H1 (cell line): ENCODE measurements around the gene SSC5D. TPM values are rescaled to one million over a fixed set of nuclear protein-coding genes. Genes with fewer than 3 reads are reported as not detected.

Experiments used
- CTCF ChIA-PET: fragments of 300-600 bp; sonication (Branson Sonifier 250); formaldehyde crosslinking; loops from one replicate; lab custom pipeline; 2021; ENCODE audit not compliant: partially characterized antibody; lab: Charles Lee
- POLR2A ChIA-PET: fragments of 300-600 bp; sonication (Branson Sonifier 250); formaldehyde crosslinking; loops from one replicate; lab custom pipeline; 2021; ENCODE audit warnings: inconsistent platforms; ENCODE audit not compliant: partially characterized antibody; lab: Charles Lee
- DNase-seq, 2 experiments: peaks; one replicate each; pipeline versions ENCODE4 v3.0.0 to v3.0.0-alpha.2; 2010 to 2022; ENCODE audit warnings: low spot score in 2 of 2, low read depth in 1 of 2, mixed read lengths in 1 of 2
- FAIRE-seq: peaks from 2 replicates; lab custom pipeline; 2011; peaks lifted over from hg19 to GRCh38; lab: Jason Lieb, UNC
- H2AFZ ChIP-seq: 2 replicates; pipeline ENCODE4 v1.8.1; 2012; ENCODE audit warnings: low read length, inconsistent platforms
- H2AK5ac ChIP-seq: 2 replicates; pipeline ENCODE4 v1.6.1; 2013; ENCODE audit warnings: low read depth, low read length
- H2BK120ac ChIP-seq: replicated peaks from 2 replicates; pipeline ENCODE3; 2013; ENCODE audit warnings: low read depth, low read length, inconsistent platforms
- H2BK12ac ChIP-seq: 2 replicates; pipeline ENCODE4 v1.6.1; 2013; ENCODE audit warnings: low read depth, low read length
- H2BK15ac ChIP-seq: 2 replicates; pipeline ENCODE4 v1.6.1; 2013; ENCODE audit warnings: low read length
- H2BK20ac ChIP-seq: 2 replicates; pipeline ENCODE4 v1.6.1; 2013; ENCODE audit warnings: low read length
- H2BK5ac ChIP-seq: 2 replicates; pipeline ENCODE4 v1.6.1; 2013; ENCODE audit warnings: low read depth, low read length
- H3K14ac ChIP-seq: 2 replicates; pipeline ENCODE4 v1.6.1; 2013; ENCODE audit warnings: inconsistent platforms; ENCODE audit not compliant: insufficient read length
- H3K18ac ChIP-seq: 2 replicates; pipeline ENCODE4 v1.6.1; 2013; ENCODE audit warnings: low read length; ENCODE audit errors: extremely low read depth
- H3K23ac ChIP-seq: 2 replicates; pipeline ENCODE4 v1.6.1; 2013; ENCODE audit warnings: inconsistent platforms; ENCODE audit not compliant: insufficient read length
- H3K23me2 ChIP-seq: 2 replicates; pipeline ENCODE4 v1.6.1; 2013; ENCODE audit warnings: low read depth, low read length
- H3K27ac ChIP-seq: 2 replicates; pipeline ENCODE4 v1.6.1; 2011; ENCODE audit warnings: low read depth, low read length, inconsistent platforms
- H3K27me3 ChIP-seq, 4 experiments: replicated peaks in 1 of 4; 1 replicate in 1 of 4; 2 replicates in 3 of 4; pipeline versions ENCODE4 v1.6.1 to v1.8.1; 2011 to 2013; ENCODE audit warnings: low read length in 3 of 4, mild to moderate bottlenecking in 3 of 4, inconsistent platforms in 2 of 4, mixed read lengths in 2 of 4, moderate library complexity in 1 of 4; ENCODE audit not compliant: control insufficient read depth in 3 of 4, insufficient read depth in 3 of 4; ENCODE audit errors: extremely low read depth in 1 of 4
- H3K36me3 ChIP-seq, 4 experiments: 2 replicates each; pipeline versions ENCODE4 v1.6.1 to v1.8.1; 2011 to 2013; ENCODE audit warnings: mild to moderate bottlenecking in 4 of 4, low read length in 3 of 4, moderate library complexity in 2 of 4, control low read depth in 1 of 4, inconsistent platforms in 1 of 4; ENCODE audit not compliant: insufficient read depth in 4 of 4, control insufficient read depth in 2 of 4
- H3K4ac ChIP-seq: replicated peaks from 2 replicates; pipeline ENCODE3; 2013; ENCODE audit warnings: low read length, low read depth, mixed read lengths, inconsistent platforms; ENCODE audit not compliant: insufficient read length
- H3K4me1 ChIP-seq, 4 experiments: replicated peaks in 1 of 4; 1 replicate in 1 of 4; 2 replicates in 3 of 4; pipeline versions ENCODE4 v1.6.1 to v1.8.1; 2011 to 2013; ENCODE audit warnings: low read length in 3 of 4, inconsistent platforms in 2 of 4, mixed read lengths in 1 of 4; ENCODE audit not compliant: insufficient read depth in 4 of 4, control insufficient read depth in 3 of 4
- H3K4me2 ChIP-seq, 2 experiments: 2 replicates each; pipeline versions ENCODE4 v1.6.1 to v1.8.1; 2011 to 2013; ENCODE audit warnings: low read depth in 2 of 2, low read length in 2 of 2, control low read depth in 1 of 2, inconsistent platforms in 1 of 2, mild to moderate bottlenecking in 1 of 2; ENCODE audit not compliant: insufficient read depth in 1 of 2
- H3K4me3 ChIP-seq, 4 experiments: fragments of 200-600, 300-600 bp in 1 of 4; sonication (generic), shearing (Covaris generic), sonication (Bioruptor Twin) in 1 of 4; 2 replicates each; pipeline versions ENCODE4 v1.5.1 to v1.8.1; 2011 to 2016; ENCODE audit warnings: low read length in 4 of 4, low read depth in 3 of 4, control low read depth in 2 of 4, inconsistent platforms in 2 of 4, mild to moderate bottlenecking in 2 of 4, mixed read lengths in 1 of 4, moderate library complexity in 1 of 4; ENCODE audit not compliant: insufficient read depth in 2 of 4; ENCODE audit errors: extremely low read depth in 1 of 4
- H3K56ac ChIP-seq: replicated peaks from 2 replicates; pipeline ENCODE3; 2013; ENCODE audit warnings: low read depth, mild to moderate bottlenecking, mixed read lengths, low read length, inconsistent platforms; ENCODE audit not compliant: insufficient read length
- H3K79me1 ChIP-seq: 2 replicates; pipeline ENCODE4 v1.6.1; 2013; ENCODE audit warnings: low read depth, low read length, control low read depth
- H3K79me2 ChIP-seq, 2 experiments: 2 replicates each; pipeline versions ENCODE4 v1.6.1 to v1.8.1; 2012 to 2013; ENCODE audit warnings: low read length in 2 of 2, mild to moderate bottlenecking in 2 of 2, inconsistent platforms in 1 of 2; ENCODE audit not compliant: insufficient read depth in 2 of 2, control insufficient read depth in 1 of 2
- H3K9ac ChIP-seq, 4 experiments: replicated peaks in 1 of 4; 1 replicate in 1 of 4; 2 replicates in 3 of 4; pipeline versions ENCODE4 v1.6.1 to v1.8.1; 2011 to 2013; ENCODE audit warnings: low read depth in 3 of 4, low read length in 3 of 4, control low read depth in 2 of 4, mild to moderate bottlenecking in 2 of 4, moderate library complexity in 2 of 4, inconsistent platforms in 1 of 4; ENCODE audit errors: extremely low read depth in 1 of 4
- H3K9me3 ChIP-seq, 2 experiments: 2 replicates each; pipeline versions ENCODE4 v1.6.1 to v1.8.1; 2012 to 2013; ENCODE audit warnings: mild to moderate bottlenecking in 2 of 2, moderate library complexity in 2 of 2, control low read depth in 1 of 2, inconsistent platforms in 1 of 2, low read depth in 1 of 2, low read length in 1 of 2, mixed read lengths in 1 of 2; ENCODE audit not compliant: insufficient read depth in 2 of 2
- H4K20me1 ChIP-seq, 2 experiments: replicated peaks in 1 of 2; 2 replicates each; pipeline versions ENCODE3 to v1.8.1; 2011 to 2013; ENCODE audit warnings: inconsistent platforms in 2 of 2, low read length in 2 of 2, mild to moderate bottlenecking in 1 of 2; ENCODE audit not compliant: insufficient read depth in 2 of 2, control insufficient read depth in 1 of 2
- H4K5ac ChIP-seq: 2 replicates; pipeline ENCODE4 v1.6.1; 2013; ENCODE audit warnings: low read length, low read depth, mixed read lengths, inconsistent platforms; ENCODE audit not compliant: insufficient read length
- H4K8ac ChIP-seq: 2 replicates; pipeline ENCODE4 v1.8.0; 2013; ENCODE audit warnings: mild to moderate bottlenecking, moderate library complexity, low read length, inconsistent platforms; ENCODE audit not compliant: insufficient read depth; ENCODE audit errors: extremely low read depth
- H4K91ac ChIP-seq: replicated peaks from 2 replicates; pipeline ENCODE3; 2013; ENCODE audit warnings: low read length, mixed read lengths, inconsistent platforms; ENCODE audit not compliant: insufficient read length
- ATF3 ChIP-seq: IDR thresholded peaks from 2 replicates; pipeline ENCODE4 v1.6.1; 2011; ENCODE audit warnings: low read depth, mild to moderate bottlenecking, low read length; ENCODE audit not compliant: insufficient read depth
- BCL11A ChIP-seq, 2 experiments: IDR thresholded peaks; one replicate each; pipeline ENCODE4 v1.6.1; 2011; ENCODE audit warnings: low read depth in 2 of 2, low read length in 2 of 2, mild to moderate bottlenecking in 2 of 2
- BRCA1 ChIP-seq: IDR thresholded peaks from 2 replicates; pipeline ENCODE4 v1.6.1; 2012; ENCODE audit warnings: low read depth, low read length, improper control_type of control experiment
- CBX5 ChIP-seq: fragments of 300-800, 300-1000 bp; sonication (generic); IDR thresholded peaks from 2 replicates; pipeline ENCODE4 v1.7.1; 2016; ENCODE audit warnings: antibody characterized with exemption, low read length, low read depth
- CEBPB ChIP-seq: IDR thresholded peaks from 2 replicates; pipeline ENCODE4 v1.6.1; 2012; ENCODE audit warnings: low read depth, low read length
- CREB1 ChIP-seq: IDR thresholded peaks from 2 replicates; pipeline ENCODE4 v1.6.1; 2012; ENCODE audit warnings: inconsistent platforms
- FOSL1 ChIP-seq: IDR thresholded peaks from 2 replicates; pipeline ENCODE4 v1.6.1; 2011; ENCODE audit warnings: mild to moderate bottlenecking, low read depth, low read length, moderate library complexity; ENCODE audit not compliant: insufficient read depth
- KDM4A ChIP-seq: IDR thresholded peaks from one replicate; pipeline ENCODE4 v1.7.1; 2012; ENCODE audit warnings: low read depth, mild to moderate bottlenecking, moderate library complexity, low read length, inconsistent platforms; ENCODE audit not compliant: severe bottlenecking
- NANOG ChIP-seq: IDR thresholded peaks from 2 replicates; pipeline ENCODE4 v1.6.1; 2011; ENCODE audit warnings: low read length, low read depth, mild to moderate bottlenecking, inconsistent platforms; ENCODE audit not compliant: insufficient read depth, poor library complexity, severe bottlenecking
- POLR2AphosphoS5 ChIP-seq: IDR thresholded peaks from 2 replicates; pipeline ENCODE4 v1.6.1; 2011; ENCODE audit warnings: low read depth, low read length
- SP1 ChIP-seq: IDR thresholded peaks from 2 replicates; pipeline ENCODE4 v1.6.1; 2011; ENCODE audit warnings: low read depth, low read length
- SP2 ChIP-seq: IDR thresholded peaks from 2 replicates; pipeline ENCODE4 v1.6.1; 2012; ENCODE audit warnings: mild to moderate bottlenecking, low read length, inconsistent platforms
- SUZ12 ChIP-seq: fragments of 200-600 bp; sonication (generic); IDR thresholded peaks from 2 replicates; pipeline ENCODE4 v1.6.1; 2012; ENCODE audit warnings: mild to moderate bottlenecking, inconsistent platforms, low read length, moderate library complexity, mixed read lengths
- TAF1 ChIP-seq: IDR thresholded peaks from 2 replicates; pipeline ENCODE4 v1.6.1; 2011; ENCODE audit warnings: mild to moderate bottlenecking, low read depth, low read length
- TBP ChIP-seq: IDR thresholded peaks from 2 replicates; pipeline ENCODE4 v1.6.1; 2011; ENCODE audit warnings: low read depth, low read length, improper control_type of control experiment
- WGBS, 2 experiments: shearing (Covaris generic) in 1 of 2; methylation state at CpG; one replicate each; pipeline versions ENCODE4 v1.1.6 to v1.1.7; 2013 to 2015; ENCODE audit warnings: low lambda C conversion rate in 2 of 2, mixed read lengths in 2 of 2, inconsistent platforms in 1 of 2, low coverage in 1 of 2, missing lambda C conversion rate in 1 of 2; ENCODE audit not compliant: insufficient replicate concordance in 2 of 2, insufficient coverage in 1 of 2, insufficient read length in 1 of 2; ENCODE audit errors: extremely low coverage in 1 of 2, missing lambda C conversion rate in 1 of 2; 5-methylcytosine and 5-hydroxymethylcytosine counted together
- polyA plus RNA-seq, 7 experiments: library from polyadenylated mRNA; depleted of rRNA in 3 of 7; stranded (reverse) in 5 of 7; unstranded in 2 of 7; fragments of >200 nt in 5 of 7; fragments of 200-250 nt in 2 of 7; gene quantifications; 1 replicate in 5 of 7; 2 replicates in 1 of 7; 4 replicates in 1 of 7; pipeline versions ENCODE4 v1.2.1 to v1.2.3, GENCODE V29; 2011 to 2013; ENCODE audit warnings: missing spikeins in 2 of 7, mixed read lengths in 2 of 7
- total RNA-seq: library from RNA; stranded (reverse); fragmentation: NEBNext Ultra II Directional; extraction: Animal tissue kit (Norgen Biotek cat#: 25700); gene quantifications from 2 replicates; pipeline ENCODE4 v1.2.1, GENCODE V29; 2021

The SSC5D gene
- total and polyA plus RNA-seq, 2 of the 8 experiments (the other 6 are each of a cell fraction or from before 2014, with no cell fraction given) = 0.39 to 1.7 TPM

- no peak overlapping the region for H2BK12ac ChIP-seq
- peak overlapping the region; percentile 2 for H4K91ac ChIP-seq
- no peak overlapping the region for H3K18ac ChIP-seq
- H3K9ac ChIP-seq = no peak overlapping the region; a peak in 1 of 7 replicates
- H2BK120ac ChIP-seq = no peak overlapping the region
- H3K36me3 ChIP-seq = no peaks in the 10 kb centered on the region
- no peaks in the 10 kb centered on the region; a peak in 1 of 4 replicates for H3K9me3 ChIP-seq
- no peaks in the 10 kb centered on the region; a peak in 1 of 7 replicates for H3K27me3 ChIP-seq
- ChIA-PET CTCF (no interaction called here), POLR2A (no interaction called here)
- no peak overlapping the region for H3K4me2 ChIP-seq
- H2BK15ac ChIP-seq = no peak overlapping the region
- H3K27ac ChIP-seq = no peak overlapping the region
- H3K56ac ChIP-seq = no peak overlapping the region
- H3K79me2 ChIP-seq = no peaks in the 10 kb centered on the region
- FAIRE-seq (no peak), DNase-seq (no peak)
- no peak overlapping the region for H3K14ac ChIP-seq
- H3K23ac ChIP-seq = no peak overlapping the region
- no peaks in the 10 kb centered on the region; a peak in 1 of 7 replicates for H3K4me1 ChIP-seq
- H2BK5ac ChIP-seq = no peak overlapping the region
- WGBS, 2 experiments = 79% methylated on average over 14 of the region's 14 CpGs; no CpG with 5 or more reads in 1 of the 2 experiments
- H2BK20ac ChIP-seq = no peak overlapping the region
- H3K79me1 ChIP-seq = no peaks in the 10 kb centered on the region
- no peak overlapping the region for H4K5ac ChIP-seq
- H3K4me3 ChIP-seq = no peak overlapping the region
- H4K8ac ChIP-seq = no peak overlapping the region
- H4K20me1 ChIP-seq = peaks cover 0 to 4% of the 10 kb centered on the region in 2 experiments
- peaks cover 8% of the 10 kb centered on the region; the same call in 1 of the 2 replicates for H3K23me2 ChIP-seq
- H2AFZ ChIP-seq = no peak overlapping the region
- H3K4ac ChIP-seq = no peak overlapping the region
- no peak overlapping the region for H2AK5ac ChIP-seq
- TF ChIP-seq FOSL1 = no peak
- no peak for TF ChIP-seq TBP
- no peak for TF ChIP-seq SUZ12
- no peak for TF ChIP-seq TAF1
- TF ChIP-seq ATF3 = no peak
- TF ChIP-seq BCL11A (IDR thresholded peaks at IDR 0.05; ENCODE audit: low read depth in 2 of 2, low read length in 2 of 2) = no peak
- no peak for TF ChIP-seq SP1
- TF ChIP-seq SP2 = no peak
- no peak for TF ChIP-seq CREB1
- TF ChIP-seq POLR2AphosphoS5 = no peak
- no peak for TF ChIP-seq BRCA1
- no peak for TF ChIP-seq CEBPB
- TF ChIP-seq NANOG = no peak
- TF ChIP-seq KDM4A = no peak
- TF ChIP-seq CBX5 = no peak
These were observed 32.6 kb downstream of the SSC5D start for GRCh38 chr19:55520691-55521292.
